Naive thymus-derived CD4-positive, alpha-beta T cell (primary cell): ENCODE measurements around the gene DLL4. TPM values are rescaled to one million over a fixed set of nuclear protein-coding genes. Genes with fewer than 3 reads are reported as not detected.

Source experiments
- ATAC-seq: fragments of 150-1000 bp; cut with Tn5 transposase; 2 replicates; pipeline ENCODE4 v1.10.0; 2021; ENCODE audit warnings: mild to moderate bottlenecking, moderate library complexity
- CTCF ChIA-PET: fragments of 350-600 bp; sonication (Branson Sonifier 250); formaldehyde crosslinking; loops from one replicate; lab custom pipeline; 2021; ENCODE audit warnings: antibody characterized with exemption; lab: Charles Lee
- POLR2A ChIA-PET: fragments of 350-600 bp; sonication (Branson Sonifier 250); formaldehyde crosslinking; loops from one replicate; lab custom pipeline; 2021; ENCODE audit warnings: antibody characterized with exemption, inconsistent platforms; lab: Charles Lee
- DNase-seq, 9 donors: peaks; one replicate each; pipeline versions ENCODE4 v3.0.0 to v3.0.0-alpha.2; 2020 to 2022; ENCODE audit warnings: mixed read lengths in 1 of 9
- H3K27ac ChIP-seq: one replicate; pipeline ENCODE4 v1.7.0; 2013; ENCODE audit warnings: mild to moderate bottlenecking, low read depth, low read length, moderate library complexity
- H3K27me3 ChIP-seq, 2 donors: one replicate each; pipeline ENCODE4 v1.7.0; 2013; ENCODE audit warnings: low read length in 2 of 2, mild to moderate bottlenecking in 2 of 2, moderate library complexity in 2 of 2; ENCODE audit not compliant: control insufficient read depth in 2 of 2, insufficient read depth in 2 of 2
- H3K36me3 ChIP-seq, 3 experiments: 1 replicate in 2 of 3; 2 replicates in 1 of 3; pipeline ENCODE4 v1.7.0; 2013; ENCODE audit warnings: low read length in 3 of 3, mild to moderate bottlenecking in 3 of 3, moderate library complexity in 1 of 3; ENCODE audit not compliant: insufficient read depth in 3 of 3, control insufficient read depth in 2 of 3
- H3K4me1 ChIP-seq, 2 donors: one replicate each; pipeline ENCODE4 v1.7.0; 2013; ENCODE audit warnings: low read length in 2 of 2, mild to moderate bottlenecking in 2 of 2, moderate library complexity in 1 of 2; ENCODE audit not compliant: control insufficient read depth in 2 of 2, insufficient read depth in 2 of 2
- H3K4me3 ChIP-seq: 2 replicates; pipeline ENCODE4 v1.7.0; 2013; ENCODE audit warnings: mild to moderate bottlenecking, low read length
- H3K9me3 ChIP-seq, 3 experiments: 1 replicate in 2 of 3; 2 replicates in 1 of 3; pipeline ENCODE4 v1.7.0; 2013; ENCODE audit warnings: low read length in 3 of 3; ENCODE audit not compliant: control insufficient read depth in 2 of 3
- H3K27ac Mint-ChIP-seq, 9 donors: one replicate each; pipeline ENCODE4 v1.8.0; 2020 to 2022; ENCODE audit warnings: mixed read lengths in 9 of 9, mild to moderate bottlenecking in 8 of 9, moderate library complexity in 5 of 9, inconsistent platforms in 2 of 9
- H3K27me3 Mint-ChIP-seq, 5 donors: one replicate each; pipeline ENCODE4 v1.8.0; 2021 to 2022; ENCODE audit warnings: mixed read lengths in 5 of 5, mild to moderate bottlenecking in 1 of 5
- H3K36me3 Mint-ChIP-seq, 5 donors: one replicate each; pipeline ENCODE4 v1.8.0; 2020 to 2022; ENCODE audit warnings: mixed read lengths in 5 of 5, mild to moderate bottlenecking in 3 of 5, inconsistent platforms in 1 of 5
- H3K4me1 Mint-ChIP-seq, 7 donors: one replicate each; pipeline ENCODE4 v1.8.0; 2020 to 2022; ENCODE audit warnings: mixed read lengths in 7 of 7, mild to moderate bottlenecking in 3 of 7, inconsistent platforms in 1 of 7
- H3K4me3 Mint-ChIP-seq, 10 donors: one replicate each; pipeline ENCODE4 v1.8.0; 2020 to 2022; ENCODE audit warnings: mild to moderate bottlenecking in 10 of 10, mixed read lengths in 10 of 10, moderate library complexity in 6 of 10, inconsistent platforms in 2 of 10
- H3K9me3 Mint-ChIP-seq, 11 donors: one replicate each; pipeline ENCODE4 v1.8.0; 2020 to 2022; ENCODE audit warnings: mixed read lengths in 11 of 11, mild to moderate bottlenecking in 4 of 11, inconsistent platforms in 1 of 11, moderate library complexity in 1 of 11
- intact Hi-C, 2 donors: fragments of 100-400 bp; cut with micrococcal nuclease; formaldehyde crosslinking; loops; one replicate each; pipeline ENCODE4 v1.15.1; 2023
- polyA plus RNA-seq, 2 donors: library from polyadenylated mRNA; unstranded; fragments of 300-500 nt; fragmentation: Illumina TruSeq; gene quantifications; one replicate each; pipeline ENCODE4 v1.2.3, GENCODE V29; 2021
- total RNA-seq, 6 experiments: library from RNA in 5 of 6; stranded (reverse) in 5 of 6; gene quantifications; 1 replicate in 5 of 6; 2 replicates in 1 of 6; pipeline ENCODE4 v1.2.3 and lab custom pipeline; 2021 to 2026

The DLL4 gene
- total and polyA plus RNA-seq, 7 experiments from 2014 or later = not detected

- no peak overlapping the region for H3K4me3 ChIP-seq
- no peaks in the 10 kb centered on the region for H3K9me3 ChIP-seq
- intact Hi-C loops = no loop called here
- ChIA-PET POLR2A (no interaction called here), CTCF (interaction anchor here (0.6 kb wide), 2 partner anchors 20 to 1499 kb away, joined by 3 read pairs; no protein-coding TSS in a partner anchor)
- ATAC-seq = no peak
- no peaks in the 10 kb centered on the region for H3K9me3 Mint-ChIP-seq
- peaks cover 0 to 5% (median 0%) of the 10 kb centered on the region in 5 donors for H3K27me3 Mint-ChIP-seq
- peaks cover 1 to 9% (median 5%) of the 10 kb centered on the region in 7 donors for H3K4me1 Mint-ChIP-seq
- no peaks in the 10 kb centered on the region for H3K4me1 ChIP-seq
- no peaks in the 10 kb centered on the region for H3K27me3 ChIP-seq
- H3K36me3 ChIP-seq = no peaks in the 10 kb centered on the region
- H3K27ac ChIP-seq = no peak overlapping the region
- no peak overlapping the region for H3K4me3 Mint-ChIP-seq
- DNase-seq = no peak
- H3K27ac Mint-ChIP-seq = no peak overlapping the region
- H3K36me3 Mint-ChIP-seq = no peaks in the 10 kb centered on the region
Measured at GRCh38 chr15:40968290-40969085, 39.3 kb downstream of the DLL4 start.

GRCh38 chr15:40969363-40969762, 40.2 kb downstream of the DLL4 start:
- Histone ChIP-seq H3K4me1 (no peaks in the 10 kb centered on the region), H3K4me3 (no peak overlapping the region), H3K9me3 (no peaks in the 10 kb centered on the region), H3K27ac (no peak overlapping the region), H3K27me3 (no peaks in the 10 kb centered on the region), H3K36me3 (no peaks in the 10 kb centered on the region)
- H3K27ac Mint-ChIP-seq = no peak overlapping the region
- ATAC-seq (no peak), DNase-seq (no peak)
- CTCF ChIA-PET = no interaction called here
- intact Hi-C loops = no loop called here
- H3K4me1 Mint-ChIP-seq = peaks cover 1 to 9% (median 5%) of the 10 kb centered on the region in 7 donors
- POLR2A ChIA-PET = no interaction called here
- H3K27me3 Mint-ChIP-seq = peaks cover 0 to 5% (median 0%) of the 10 kb centered on the region in 5 donors
- no peaks in the 10 kb centered on the region for H3K36me3 Mint-ChIP-seq
- no peaks in the 10 kb centered on the region for H3K9me3 Mint-ChIP-seq
- H3K4me3 Mint-ChIP-seq = no peak overlapping the region

GRCh38 chr15:40974879-40975278, 45.7 kb downstream of the DLL4 start:
- Histone ChIP-seq H3K9me3 (no peaks in the 10 kb centered on the region), H3K27me3 (no peaks in the 10 kb centered on the region), H3K36me3 (peaks cover 0 to 41% (median 4%) of the 10 kb centered on the region in 3 experiments), H3K27ac (no peak overlapping the region), H3K4me1 (no peaks in the 10 kb centered on the region), H3K4me3 (no peak overlapping the region)
- intact Hi-C loops = no loop called here
- ATAC-seq (no peak), DNase-seq (no peak)
- Mint-ChIP-seq H3K9me3 (no peaks in the 10 kb centered on the region), H3K4me1 (peaks cover 0 to 9% (median 5%) of the 10 kb centered on the region in 7 donors), H3K36me3 (peaks cover 0 to 22% (median 10%) of the 10 kb centered on the region in 5 donors), H3K4me3 (no peak overlapping the region), H3K27me3 (no peaks in the 10 kb centered on the region), H3K27ac (no peak overlapping the region)
- ChIA-PET CTCF (interaction anchor here (0.9 kb wide), 1 partner anchor 44 kb away, joined by 4 read pairs; no protein-coding TSS in a partner anchor), POLR2A (no interaction called here)

DNA sequence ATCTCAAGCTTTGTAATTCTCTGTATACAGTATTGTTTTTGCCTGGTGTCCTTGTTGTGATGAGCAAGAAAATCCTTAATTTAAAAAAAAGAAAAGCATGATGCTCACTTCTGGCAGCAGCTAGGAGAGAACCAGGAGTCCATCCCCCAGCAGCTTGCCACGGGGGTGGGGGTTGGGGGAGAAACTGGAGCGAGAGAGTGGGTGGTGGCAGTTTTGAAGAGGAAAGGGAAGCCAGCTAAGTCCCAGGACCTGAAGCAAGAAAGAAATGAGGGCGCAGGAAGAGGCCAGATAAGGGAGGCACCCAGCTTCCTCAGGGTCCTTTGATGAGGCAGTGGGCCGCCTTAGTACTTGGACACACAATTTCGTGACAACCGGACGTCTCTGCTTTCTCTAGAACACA, 47.7 kb downstream of the DLL4 start:
- Mint-ChIP-seq H3K4me1 (peaks cover 0 to 9% (median 5%) of the 10 kb centered on the region in 7 donors), H3K27me3 (no peaks in the 10 kb centered on the region), H3K4me3 (no peak overlapping the region), H3K27ac (peak overlapping the region in 4 of 9 donors; percentile 12 to 40 (median 25)), H3K9me3 (no peaks in the 10 kb centered on the region), H3K36me3 (peaks cover 6 to 38% (median 17%) of the 10 kb centered on the region in 5 donors)
- Histone ChIP-seq H3K36me3 (peaks cover 0 to 60% (median 20%) of the 10 kb centered on the region in 3 experiments), H3K27me3 (no peaks in the 10 kb centered on the region), H3K27ac (no peak overlapping the region), H3K4me1 (no peaks in the 10 kb centered on the region), H3K9me3 (no peaks in the 10 kb centered on the region), H3K4me3 (no peak overlapping the region)
- ChIA-PET POLR2A (no interaction called here), CTCF (interaction anchor here (1.3 to 1.4 kb wide), 2 partner anchors 35 to 71 kb away, joined by 3 read pairs; no protein-coding TSS in a partner anchor)
- intact Hi-C loops = no loop called here
- no peak for DNase-seq
- ATAC-seq = no peak

GRCh38 chr15:40978141-40978540, 49.0 kb downstream of the DLL4 start:
- no peaks in the 10 kb centered on the region for H3K4me1 Mint-ChIP-seq
- no peak overlapping the region for H3K4me3 Mint-ChIP-seq
- ATAC-seq (no peak), DNase-seq (no peak)
- ChIA-PET POLR2A (no interaction called here), CTCF (no interaction called here)
- H3K4me1 ChIP-seq = no peaks in the 10 kb centered on the region
- H3K36me3 ChIP-seq = peaks cover 7 to 73% (median 22%) of the 10 kb centered on the region in 3 experiments
- no peaks in the 10 kb centered on the region for H3K27me3 ChIP-seq
- H3K9me3 Mint-ChIP-seq = no peaks in the 10 kb centered on the region
- H3K4me3 ChIP-seq = no peak overlapping the region
- H3K27ac ChIP-seq = no peak overlapping the region
- no peaks in the 10 kb centered on the region for H3K9me3 ChIP-seq
- H3K36me3 Mint-ChIP-seq = peaks cover 9 to 50% (median 23%) of the 10 kb centered on the region in 5 donors
- intact Hi-C loops = no loop called here
- peak overlapping the region in 1 of 9 donors; percentile 12 for H3K27ac Mint-ChIP-seq
- H3K27me3 Mint-ChIP-seq = no peaks in the 10 kb centered on the region

GRCh38 chr15:40978562-40978961, 49.4 kb downstream of the DLL4 start:
- POLR2A ChIA-PET = no interaction called here
- no peaks in the 10 kb centered on the region for H3K9me3 Mint-ChIP-seq
- no peaks in the 10 kb centered on the region for H3K27me3 Mint-ChIP-seq
- Histone ChIP-seq H3K4me3 (no peak overlapping the region), H3K36me3 (peaks cover 7 to 78% (median 22%) of the 10 kb centered on the region in 3 experiments), H3K4me1 (no peaks in the 10 kb centered on the region), H3K27ac (no peak overlapping the region), H3K9me3 (no peaks in the 10 kb centered on the region), H3K27me3 (no peaks in the 10 kb centered on the region)
- H3K36me3 Mint-ChIP-seq = peaks cover 9 to 54% (median 27%) of the 10 kb centered on the region in 5 donors
- intact Hi-C loops = no loop called here
- H3K4me1 Mint-ChIP-seq = no peaks in the 10 kb centered on the region
- no peak for ATAC-seq
- DNase-seq = no peak
- peak overlapping the region in 1 of 9 donors; percentile 69 for H3K27ac Mint-ChIP-seq
- no peak overlapping the region for H3K4me3 Mint-ChIP-seq
- CTCF ChIA-PET = interaction anchor here (0.6 kb wide), 1 partner anchor 31 kb away, joined by 3 read pairs; no protein-coding TSS in a partner anchor
